ENCODE measurements around the gene ACYP2.

ACYP2 gene

GRCh38 chr2:54256091-54256694, 140.8 kb downstream of the ACYP2 start, which contains the start of gene TSPYL6:
TSPYL6 (minus strand) TSS chr2:54256229; CDS start chr2:54256151, 78 bp downstream.
- Histone ChIP-seq H3K36me3 (ENCODE audit: insufficient read depth) (no peaks in the 10 kb centered on the region), H3K9ac (no peak within 1 kb of the TSS), H4K20me1 (ENCODE audit: insufficient read depth) (no peaks in the 10 kb centered on the region), H3K4me2 (no peak within 1 kb of the TSS), H3K27me3 (ENCODE audit: insufficient read depth, low read depth) (no peaks in the 10 kb centered on the region), H3K27ac (no peak within 1 kb of the TSS), H2AFZ (ENCODE audit: low read depth) (no peak within 1 kb of the TSS), H3K79me2 (ENCODE audit: insufficient read depth, low read depth) (no peaks in the 10 kb centered on the region), H3K4me3 (IDR thresholded peaks at IDR 0.05; ENCODE audit: insufficient read depth, low read depth, low read length) (no peak within 1 kb of the TSS), H3K4me1 (ENCODE audit: low read depth, poor library complexity, severe bottlenecking) (no peaks in the 10 kb centered on the region)
- no peak for TF ChIP-seq CTCF (conservative IDR thresholded peaks at IDR 0.05; ENCODE audit: low read depth, low read length)

DNA sequence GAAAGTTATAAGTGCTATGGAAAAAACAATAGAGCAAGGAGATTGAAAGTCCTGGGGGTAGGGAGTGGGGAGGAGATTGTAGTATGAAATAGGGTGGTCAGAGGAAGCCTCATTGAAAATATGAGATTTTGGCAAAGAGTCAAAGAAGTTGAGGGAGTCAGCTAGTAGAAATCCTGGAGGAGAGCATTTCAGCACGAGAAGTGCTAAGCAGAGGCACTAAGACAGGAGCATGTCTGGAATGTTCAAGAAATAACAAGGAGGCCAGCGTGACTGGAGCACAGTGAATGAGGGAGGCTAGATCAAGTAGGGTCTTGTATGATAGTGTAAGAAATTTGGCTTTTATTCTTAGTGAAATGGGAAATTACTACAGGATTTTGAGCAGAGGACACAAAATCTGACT, 142.8 kb downstream of the ACYP2 start:
- H3K79me2 ChIP-seq (ENCODE audit: insufficient read depth, low read depth), result no peaks in the 10 kb centered on the region
- no peak overlapping the region for H3K9ac ChIP-seq
- H3K4me2 ChIP-seq, result no peak overlapping the region
- no peak overlapping the region for H3K4me3 ChIP-seq (IDR thresholded peaks at IDR 0.05; ENCODE audit: insufficient read depth, low read depth, low read length)
- no peaks in the 10 kb centered on the region for H3K4me1 ChIP-seq (ENCODE audit: low read depth, poor library complexity, severe bottlenecking)
- no peaks in the 10 kb centered on the region for H3K36me3 ChIP-seq (ENCODE audit: insufficient read depth)
- no peak overlapping the region for H2AFZ ChIP-seq (ENCODE audit: low read depth)
- TF ChIP-seq CTCF (conservative IDR thresholded peaks at IDR 0.05; ENCODE audit: low read depth, low read length), result no peak
- no peaks in the 10 kb centered on the region for H3K27me3 ChIP-seq (ENCODE audit: insufficient read depth, low read depth)
- H4K20me1 ChIP-seq (ENCODE audit: insufficient read depth), result no peaks in the 10 kb centered on the region
- H3K27ac ChIP-seq, result no peak overlapping the region

- Histone ChIP-seq H3K4me1 (ENCODE audit: low read depth, poor library complexity, severe bottlenecking) (no peaks in the 10 kb centered on the region), H3K4me3 (IDR thresholded peaks at IDR 0.05; ENCODE audit: insufficient read depth, low read depth, low read length) (no peak overlapping the region), H3K27me3 (ENCODE audit: insufficient read depth, low read depth) (no peaks in the 10 kb centered on the region), H2AFZ (ENCODE audit: low read depth) (no peak overlapping the region), H3K9ac (no peak overlapping the region), H3K27ac (no peak overlapping the region), H4K20me1 (ENCODE audit: insufficient read depth) (no peaks in the 10 kb centered on the region), H3K79me2 (ENCODE audit: insufficient read depth, low read depth) (no peaks in the 10 kb centered on the region), H3K36me3 (ENCODE audit: insufficient read depth) (no peaks in the 10 kb centered on the region), H3K4me2 (no peak overlapping the region)
- TF ChIP-seq CTCF (conservative IDR thresholded peaks at IDR 0.05; ENCODE audit: low read depth, low read length), result no peak
Observed at GRCh38 chr2:54259413-54260240, 144.2 kb downstream of the ACYP2 start.

DNA sequence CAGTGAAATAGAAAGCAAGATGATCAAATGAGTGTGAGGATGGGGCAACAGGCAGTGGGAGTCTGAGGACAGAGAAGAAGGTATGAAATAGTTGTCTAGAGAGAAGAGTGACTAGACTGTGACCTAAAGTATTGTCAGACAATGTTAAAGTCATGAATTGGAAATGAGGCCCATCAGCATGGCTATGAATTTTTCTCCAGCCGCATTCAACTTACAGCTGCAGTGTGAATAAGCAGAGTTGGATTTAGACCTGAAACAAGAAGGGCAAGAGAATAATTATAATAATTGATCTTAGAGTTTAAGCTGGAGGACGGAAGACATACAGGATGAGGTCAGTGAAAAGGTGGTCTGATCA, 144.8 kb downstream of the ACYP2 start:
- no peak overlapping the region for H3K27ac ChIP-seq
- H3K4me1 ChIP-seq (ENCODE audit: low read depth, poor library complexity, severe bottlenecking), result no peaks in the 10 kb centered on the region
- H3K4me2 ChIP-seq, result no peak overlapping the region
- no peaks in the 10 kb centered on the region for H4K20me1 ChIP-seq (ENCODE audit: insufficient read depth)
- no peak overlapping the region for H2AFZ ChIP-seq (ENCODE audit: low read depth)
- H3K36me3 ChIP-seq (ENCODE audit: insufficient read depth), result no peaks in the 10 kb centered on the region
- TF ChIP-seq CTCF (conservative IDR thresholded peaks at IDR 0.05; ENCODE audit: low read depth, low read length), result no peak
- no peak overlapping the region for H3K4me3 ChIP-seq (IDR thresholded peaks at IDR 0.05; ENCODE audit: insufficient read depth, low read depth, low read length)
- H3K9ac ChIP-seq, result no peak overlapping the region
- no peaks in the 10 kb centered on the region for H3K79me2 ChIP-seq (ENCODE audit: insufficient read depth, low read depth)
- H3K27me3 ChIP-seq (ENCODE audit: insufficient read depth, low read depth), result no peaks in the 10 kb centered on the region
